Measurements from ENCODE around the gene NEK5.
A peak's percentile ranks its signal among the peaks of the same experiment; 100 is the strongest.

NEK5 gene

DNA sequence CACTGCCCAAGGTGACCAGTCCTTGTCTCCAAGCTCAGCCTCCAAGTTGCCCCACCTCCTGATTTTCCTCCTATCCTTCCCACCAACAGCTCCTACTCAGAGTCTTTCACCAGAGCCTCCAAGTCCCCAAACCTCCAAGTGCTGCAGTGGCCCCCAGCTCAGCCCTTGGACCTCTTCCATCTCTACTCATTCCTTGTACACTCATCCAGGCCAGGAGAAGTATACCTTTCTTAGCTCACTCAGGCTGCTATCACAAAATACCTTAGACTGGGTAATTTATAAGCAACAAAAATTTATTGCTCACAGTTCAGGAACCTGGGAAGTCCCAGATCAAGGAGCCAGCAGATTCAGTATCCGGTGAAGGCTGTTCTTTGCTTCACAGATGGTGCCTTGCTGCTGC is 129.0 kb downstream of the NEK5 start:
- no peaks in the 10 kb centered on the region for H3K36me3 ChIP-seq (ENCODE audit: control insufficient read depth in 2 of 2, insufficient read depth in 2 of 2, low read length in 2 of 2)
- H3K27me3 ChIP-seq (ENCODE audit: control insufficient read depth in 1 of 2, insufficient read depth in 2 of 2, low read length in 2 of 2) = no peaks in the 10 kb centered on the region
- peak overlapping the region; percentile 40 to 61 for H3K4me3 ChIP-seq (ENCODE audit: low read length in 2 of 2)
- H3K4me1 ChIP-seq (ENCODE audit: control insufficient read depth, insufficient read depth, low read length) = peaks cover 34% of the 10 kb centered on the region
- peak overlapping the region in 1 of 2 donors; percentile 13 for H3K9ac ChIP-seq (ENCODE audit: low read length in 2 of 2)
- no peak overlapping the region for H3K27ac ChIP-seq (ENCODE audit: low read length)
- no peaks in the 10 kb centered on the region for H3K9me3 ChIP-seq (ENCODE audit: control insufficient read depth in 2 of 2, low read length in 2 of 2)

- Histone ChIP-seq H3K27ac (ENCODE audit: low read length) (no peak overlapping the region), H3K9ac (ENCODE audit: low read length in 2 of 2) (peak overlapping the region in 1 of 2 donors; percentile 13), H3K9me3 (ENCODE audit: control insufficient read depth in 2 of 2, low read length in 2 of 2) (no peaks in the 10 kb centered on the region)
Observed at GRCh38 chr13:51999510-51999911, 129.4 kb downstream of the NEK5 start.

GRCh38 chr13:51998723-51999509 is 130.0 kb downstream of the NEK5 start:
- Histone ChIP-seq H3K9ac (ENCODE audit: low read length in 2 of 2) (no peak overlapping the region), H3K4me1 (ENCODE audit: control insufficient read depth, insufficient read depth, low read length) (peaks cover 34% of the 10 kb centered on the region), H3K27ac (ENCODE audit: low read length) (no peak overlapping the region)

More at GRCh38 chr13:51999510-51999911, 129.4 kb downstream of the NEK5 start:
- Histone ChIP-seq H3K36me3 (ENCODE audit: control insufficient read depth in 2 of 2, insufficient read depth in 2 of 2, low read length in 2 of 2) (no peaks in the 10 kb centered on the region), H3K4me3 (ENCODE audit: low read length in 2 of 2) (peak overlapping the region; percentile 40 to 61), H3K4me1 (ENCODE audit: control insufficient read depth, insufficient read depth, low read length) (peaks cover 34% of the 10 kb centered on the region), H3K27me3 (ENCODE audit: control insufficient read depth in 1 of 2, insufficient read depth in 2 of 2, low read length in 2 of 2) (no peaks in the 10 kb centered on the region)

GRCh38 chr13:51997641-51998330 is 131.1 kb downstream of the NEK5 start:
- no peaks in the 10 kb centered on the region for H3K9me3 ChIP-seq (ENCODE audit: control insufficient read depth in 2 of 2, low read length in 2 of 2)
- no peaks in the 10 kb centered on the region for H3K36me3 ChIP-seq (ENCODE audit: control insufficient read depth in 2 of 2, insufficient read depth in 2 of 2, low read length in 2 of 2)
- H3K4me3 ChIP-seq (ENCODE audit: low read length in 2 of 2) = no peak overlapping the region
- no peaks in the 10 kb centered on the region for H3K27me3 ChIP-seq (ENCODE audit: control insufficient read depth in 1 of 2, insufficient read depth in 2 of 2, low read length in 2 of 2)
- peaks cover 34% of the 10 kb centered on the region for H3K4me1 ChIP-seq (ENCODE audit: control insufficient read depth, insufficient read depth, low read length)
- H3K9ac ChIP-seq (ENCODE audit: low read length in 2 of 2) = no peak overlapping the region
- H3K27ac ChIP-seq (ENCODE audit: low read length) = no peak overlapping the region

More at GRCh38 chr13:51998723-51999509, 130.0 kb downstream of the NEK5 start:
- Histone ChIP-seq H3K9me3 (ENCODE audit: control insufficient read depth in 2 of 2, low read length in 2 of 2) (no peaks in the 10 kb centered on the region), H3K27me3 (ENCODE audit: control insufficient read depth in 1 of 2, insufficient read depth in 2 of 2, low read length in 2 of 2) (no peaks in the 10 kb centered on the region), H3K4me3 (ENCODE audit: low read length in 2 of 2) (peak overlapping the region; percentile 40 to 61), H3K36me3 (ENCODE audit: control insufficient read depth in 2 of 2, insufficient read depth in 2 of 2, low read length in 2 of 2) (no peaks in the 10 kb centered on the region)

DNA sequence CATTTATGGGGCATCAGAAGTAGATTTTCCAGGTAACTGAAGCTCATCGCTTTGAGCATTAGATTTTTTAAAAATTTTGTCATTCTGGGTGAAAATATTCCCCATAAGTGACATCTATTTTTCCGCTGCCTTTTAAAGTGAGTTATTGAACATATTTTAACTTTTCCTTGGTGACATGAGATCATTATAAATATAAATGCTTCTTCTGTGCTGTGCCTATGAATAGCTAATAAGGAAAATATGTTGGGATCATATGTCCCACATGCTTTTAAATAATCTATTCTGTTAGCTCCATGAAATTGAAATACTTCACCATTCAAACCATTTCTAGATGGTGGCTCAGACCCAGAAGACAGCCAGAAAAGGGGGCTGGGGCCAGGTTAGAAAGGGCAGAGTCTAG is 131.7 kb downstream of the NEK5 start:
- Histone ChIP-seq H3K9me3 (ENCODE audit: control insufficient read depth in 2 of 2, low read length in 2 of 2) (no peaks in the 10 kb centered on the region), H3K27me3 (ENCODE audit: control insufficient read depth in 1 of 2, insufficient read depth in 2 of 2, low read length in 2 of 2) (no peaks in the 10 kb centered on the region), H3K36me3 (ENCODE audit: control insufficient read depth in 2 of 2, insufficient read depth in 2 of 2, low read length in 2 of 2) (no peaks in the 10 kb centered on the region), H3K4me3 (ENCODE audit: low read length in 2 of 2) (no peak overlapping the region), H3K4me1 (ENCODE audit: control insufficient read depth, insufficient read depth, low read length) (peaks cover 34% of the 10 kb centered on the region), H3K9ac (ENCODE audit: low read length in 2 of 2) (no peak overlapping the region), H3K27ac (ENCODE audit: low read length) (no peak overlapping the region)

DNA sequence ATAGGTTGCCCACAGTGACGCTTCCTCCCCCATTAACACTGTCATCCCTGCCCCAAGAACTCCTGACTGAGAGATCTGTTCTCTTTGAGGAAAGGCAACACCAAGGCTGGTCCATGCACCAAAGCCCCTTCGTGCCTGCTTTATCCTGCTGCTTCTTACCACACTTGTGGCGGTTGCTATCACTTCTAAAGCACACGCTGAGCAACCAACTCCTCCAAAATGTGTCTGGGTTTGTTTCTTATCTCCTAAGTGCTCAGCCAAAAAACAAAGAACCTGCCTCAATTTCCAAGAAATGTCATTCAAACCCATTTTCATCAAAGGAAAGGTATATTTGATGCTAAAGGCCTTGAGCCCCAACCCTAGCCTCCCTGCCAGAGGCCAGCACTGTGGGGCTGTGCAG is 132.2 kb downstream of the NEK5 start:
- peak overlapping the region; percentile 60 for H3K27ac ChIP-seq (ENCODE audit: low read length)

GRCh38 chr13:51995677-51996551 is 133.0 kb downstream of the NEK5 start:
- Histone ChIP-seq H3K27ac (ENCODE audit: low read length) (peak overlapping the region; percentile 60), H3K9ac (ENCODE audit: low read length in 2 of 2) (peak overlapping the region in 1 of 2 donors; percentile 36), H3K4me1 (ENCODE audit: control insufficient read depth, insufficient read depth, low read length) (peaks cover 34% of the 10 kb centered on the region), H3K36me3 (ENCODE audit: control insufficient read depth in 2 of 2, insufficient read depth in 2 of 2, low read length in 2 of 2) (no peaks in the 10 kb centered on the region), H3K4me3 (ENCODE audit: low read length in 2 of 2) (peak overlapping the region; percentile 29 to 66), H3K9me3 (ENCODE audit: control insufficient read depth in 2 of 2, low read length in 2 of 2) (no peaks in the 10 kb centered on the region), H3K27me3 (ENCODE audit: control insufficient read depth in 1 of 2, insufficient read depth in 2 of 2, low read length in 2 of 2) (no peaks in the 10 kb centered on the region)

More for the DNA sequence above, 132.2 kb downstream of the NEK5 start:
- H3K36me3 ChIP-seq (ENCODE audit: control insufficient read depth in 2 of 2, insufficient read depth in 2 of 2, low read length in 2 of 2) = no peaks in the 10 kb centered on the region
- H3K4me3 ChIP-seq (ENCODE audit: low read length in 2 of 2) = peak overlapping the region in 1 of 2 donors; percentile 66
- H3K27me3 ChIP-seq (ENCODE audit: control insufficient read depth in 1 of 2, insufficient read depth in 2 of 2, low read length in 2 of 2) = no peaks in the 10 kb centered on the region
- H3K9ac ChIP-seq (ENCODE audit: low read length in 2 of 2) = no peak overlapping the region
- peaks cover 34% of the 10 kb centered on the region for H3K4me1 ChIP-seq (ENCODE audit: control insufficient read depth, insufficient read depth, low read length)
- no peaks in the 10 kb centered on the region for H3K9me3 ChIP-seq (ENCODE audit: control insufficient read depth in 2 of 2, low read length in 2 of 2)

- Histone ChIP-seq H3K27ac (ENCODE audit: low read length) (no peak overlapping the region), H3K4me1 (ENCODE audit: control insufficient read depth, insufficient read depth, low read length) (peaks cover 18% of the 10 kb centered on the region), H3K9me3 (ENCODE audit: control insufficient read depth in 2 of 2, low read length in 2 of 2) (no peaks in the 10 kb centered on the region), H3K4me3 (ENCODE audit: low read length in 2 of 2) (no peak overlapping the region), H3K27me3 (ENCODE audit: control insufficient read depth in 1 of 2, insufficient read depth in 2 of 2, low read length in 2 of 2) (no peaks in the 10 kb centered on the region), H3K9ac (ENCODE audit: low read length in 2 of 2) (no peak overlapping the region), H3K36me3 (ENCODE audit: control insufficient read depth in 2 of 2, insufficient read depth in 2 of 2, low read length in 2 of 2) (no peaks in the 10 kb centered on the region)
Observed at GRCh38 chr13:51993713-51994112, 135.2 kb downstream of the NEK5 start.

DNA sequence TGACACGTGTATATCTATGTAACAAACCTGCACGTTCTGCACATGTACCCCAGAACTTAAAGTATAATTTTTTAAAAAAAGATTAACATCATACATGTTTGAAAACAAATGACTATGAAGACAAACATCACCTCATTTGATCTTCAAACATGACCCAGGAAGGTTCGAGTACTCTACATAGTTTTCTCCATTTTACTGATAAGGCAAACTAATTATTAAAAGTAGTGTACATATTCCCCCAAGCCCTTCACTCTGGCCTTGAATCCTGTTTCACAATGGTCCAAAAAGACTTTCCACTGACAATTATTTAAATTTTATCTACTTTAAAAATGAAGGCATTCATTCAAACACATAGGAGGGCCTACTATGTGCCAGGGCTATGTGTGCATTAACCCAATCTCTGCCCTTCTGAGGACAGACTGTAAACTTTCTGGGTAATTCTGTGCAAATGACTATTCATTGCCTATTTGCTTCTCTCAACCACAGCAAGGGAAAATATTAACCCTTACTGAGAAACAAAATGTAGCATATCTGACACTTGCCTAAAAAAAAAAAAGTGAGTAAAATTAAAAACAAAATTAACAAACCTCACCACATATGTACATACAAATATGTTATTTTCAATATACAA is 139.8 kb downstream of the NEK5 start:
- H3K27me3 ChIP-seq (ENCODE audit: control insufficient read depth in 1 of 2, insufficient read depth in 2 of 2, low read length in 2 of 2) = no peaks in the 10 kb centered on the region
- no peak overlapping the region for H3K9ac ChIP-seq (ENCODE audit: low read length in 2 of 2)
- no peaks in the 10 kb centered on the region for H3K4me1 ChIP-seq (ENCODE audit: control insufficient read depth, insufficient read depth, low read length)
- H3K4me3 ChIP-seq (ENCODE audit: low read length in 2 of 2) = no peak overlapping the region
- H3K27ac ChIP-seq (ENCODE audit: low read length) = no peak overlapping the region
- no peaks in the 10 kb centered on the region for H3K36me3 ChIP-seq (ENCODE audit: control insufficient read depth in 2 of 2, insufficient read depth in 2 of 2, low read length in 2 of 2)
- no peaks in the 10 kb centered on the region for H3K9me3 ChIP-seq (ENCODE audit: control insufficient read depth in 2 of 2, low read length in 2 of 2)

All from stomach smooth muscle (tissue), 2 donors.